ENCODE measurements around the gene RPH3AL. TPM values are rescaled to one million over a fixed set of nuclear protein-coding genes. Genes with fewer than 3 reads are reported as not detected.

The RPH3AL gene
- total RNA-seq, 1 donor = 1.3 TPM

- no peak overlapping the region for H3K4me3 ChIP-seq (ENCODE audit: low read depth, low read length)
- DNase-seq (ENCODE audit: low read depth) = no peak
- no peak for TF ChIP-seq CTCF (IDR thresholded peaks at IDR 0.05; ENCODE audit: insufficient read depth, low read depth, low read length)
These were observed 158.5 kb downstream of the RPH3AL start for GRCh38 chr17:193841-194806.

GRCh38 chr17:193426-193810, 159.2 kb downstream of the RPH3AL start:
- no peak overlapping the region for H3K4me3 ChIP-seq (ENCODE audit: low read depth, low read length)
- no peak for TF ChIP-seq CTCF (IDR thresholded peaks at IDR 0.05; ENCODE audit: insufficient read depth, low read depth, low read length)
- DNase-seq (ENCODE audit: low read depth) = no peak

GRCh38 chr17:192666-193425, 159.8 kb downstream of the RPH3AL start:
- no peak for TF ChIP-seq CTCF (IDR thresholded peaks at IDR 0.05; ENCODE audit: insufficient read depth, low read depth, low read length)
- no peak overlapping the region for H3K4me3 ChIP-seq (ENCODE audit: low read depth, low read length)
- no peak for DNase-seq (ENCODE audit: low read depth)

GRCh38 chr17:189444-189843, 163.2 kb downstream of the RPH3AL start:
- TF ChIP-seq CTCF (IDR thresholded peaks at IDR 0.05; ENCODE audit: insufficient read depth, low read depth, low read length) = no peak
- H3K4me3 ChIP-seq (ENCODE audit: low read depth, low read length) = no peak overlapping the region
- DNase-seq (ENCODE audit: low read depth) = no peak

GRCh38 chr17:187130-187529, 165.5 kb downstream of the RPH3AL start:
- DNase-seq (ENCODE audit: low read depth) = no peak
- no peak for TF ChIP-seq CTCF (IDR thresholded peaks at IDR 0.05; ENCODE audit: insufficient read depth, low read depth, low read length)
- no peak overlapping the region for H3K4me3 ChIP-seq (ENCODE audit: low read depth, low read length)

GRCh38 chr17:185445-186138, 167.0 kb downstream of the RPH3AL start:
- no peak overlapping the region for H3K4me3 ChIP-seq (ENCODE audit: low read depth, low read length)
- no peak for TF ChIP-seq CTCF (IDR thresholded peaks at IDR 0.05; ENCODE audit: insufficient read depth, low read depth, low read length)
- DNase-seq (ENCODE audit: low read depth) = no peak
